Hematopoietic multipotent progenitor cell (in vitro differentiated cells): ENCODE data around the gene DLEC1. TPM values are rescaled to one million over a fixed set of nuclear protein-coding genes. Genes with fewer than 3 reads are reported as not detected.
"Not testable (repeated sequence)": the region's sequence is repeated elsewhere in the genome, so short reads cannot be mapped to it uniquely, and the experiment has no call there.

ENCODE experiments used
- DNase-seq, 3 donors: peaks; one replicate each; pipeline ENCODE4 v3.0.0-alpha.2; 2011 to 2015; ENCODE audit warnings: low read depth in 2 of 3, low spot score in 2 of 3
- total RNA-seq: library from RNA; depleted of rRNA; stranded (reverse); fragments of >200 nt; gene quantifications from one replicate; pipeline ENCODE4 v1.2.3, GENCODE V29; 2012

Gene DLEC1
- total RNA-seq, 1 donor: 0.54 TPM

GRCh38 chr3:38083254-38083653 is 44.2 kb downstream of the DLEC1 start:
- not testable (repeated sequence) for DNase-seq

- DNase-seq: peak in 1 of 3 donors; percentile 38
Measured at GRCh38 chr3:38083871-38084333, 44.9 kb downstream of the DLEC1 start.

- DNase-seq: peak in 2 of 3 donors; percentile 62 to 75
Measured at GRCh38 chr3:38084334-38085310, 45.6 kb downstream of the DLEC1 start.

- DNase-seq: no peak
Measured at GRCh38 chr3:38085311-38085942, 46.4 kb downstream of the DLEC1 start.

GRCh38 chr3:38085943-38086324 is 46.9 kb downstream of the DLEC1 start:
- no peak for DNase-seq

GRCh38 chr3:38086496-38086895 is 47.5 kb downstream of the DLEC1 start:
- no peak for DNase-seq

- DNase-seq: not testable (repeated sequence)
Measured at GRCh38 chr3:38087278-38087677, 48.3 kb downstream of the DLEC1 start.

GRCh38 chr3:38088126-38089078 is 49.4 kb downstream of the DLEC1 start:
- no peak for DNase-seq

- DNase-seq: no peak
Measured at GRCh38 chr3:38089163-38089562, 50.2 kb downstream of the DLEC1 start.

- no peak for DNase-seq
Measured at GRCh38 chr3:38090453-38090852, 51.4 kb downstream of the DLEC1 start.

- DNase-seq: no peak
Measured at GRCh38 chr3:38094999-38095398, 56.0 kb downstream of the DLEC1 start.

- DNase-seq: no peak
Measured at GRCh38 chr3:38095669-38096483, 56.9 kb downstream of the DLEC1 start.

GRCh38 chr3:38097446-38098375 is 58.7 kb downstream of the DLEC1 start:
- no peak for DNase-seq

GRCh38 chr3:38098376-38098723 is 59.3 kb downstream of the DLEC1 start:
- no peak for DNase-seq

GRCh38 chr3:38099518-38099917 is 60.5 kb downstream of the DLEC1 start:
- DNase-seq: no peak

GRCh38 chr3:38100498-38100897 is 61.5 kb downstream of the DLEC1 start:
- DNase-seq: no peak

- no peak for DNase-seq
Measured at GRCh38 chr3:38101811-38102443, 62.9 kb downstream of the DLEC1 start.

- no peak for DNase-seq
Measured at GRCh38 chr3:38102444-38102814, 63.4 kb downstream of the DLEC1 start.
